Stimulated activated CD4-positive, alpha-beta T cell treated with anti-CD3 and anti-CD28 coated beads, Interleukin-12 subunit alpha, Interleukin-12 subunit beta, amount 100 ng/mL, for 24 hours (primary cell): ENCODE data around the gene PRR14.
A peak's percentile ranks its signal among the peaks of the same experiment; 100 is the strongest.
"Not testable (repeated sequence)": the region's sequence is repeated elsewhere in the genome, so short reads cannot be mapped to it uniquely, and the experiment has no call there.

Experiments
- DNase-seq, 2 experiments: peaks; one replicate each; pipeline ENCODE4 v3.0.0-alpha.2; 2020; ENCODE audit warnings: low read depth in 2 of 2

PRR14 gene

GRCh38 chr16:30632454-30632853, 18.3 kb upstream of the PRR14 start:
- not testable (repeated sequence) for DNase-seq

GRCh38 chr16:30633526-30633925, 17.2 kb upstream of the PRR14 start:
- DNase-seq = no peak

GRCh38 chr16:30636599-30636998, 14.2 kb upstream of the PRR14 start:
- DNase-seq = no peak

- not testable (repeated sequence) for DNase-seq
Observed at GRCh38 chr16:30637139-30637538, 13.6 kb upstream of the PRR14 start.

- DNase-seq = no peak
Observed at GRCh38 chr16:30637944-30638343, 12.8 kb upstream of the PRR14 start.

GRCh38 chr16:30641378-30641982, 9.3 kb upstream of the PRR14 start:
- no peak for DNase-seq

- DNase-seq = no peak
Observed at GRCh38 chr16:30644334-30644830, 6.4 kb upstream of the PRR14 start.

GRCh38 chr16:30645727-30646126, 5.0 kb upstream of the PRR14 start:
- no peak for DNase-seq

- DNase-seq = no peak
Observed at GRCh38 chr16:30647274-30647571, 3.5 kb upstream of the PRR14 start.

- no peak for DNase-seq
Observed at GRCh38 chr16:30649725-30650368, 913 bp upstream of the PRR14 start.

- DNase-seq = peak; percentile 60
Observed at GRCh38 chr16:30651124-30652004, 604 bp downstream of the PRR14 start.

- DNase-seq = no peak
Observed at GRCh38 chr16:30652005-30652296, 1.2 kb downstream of the PRR14 start.

- DNase-seq = no peak
Observed at GRCh38 chr16:30652718-30653117, 2.0 kb downstream of the PRR14 start.

- DNase-seq = no peak
Observed at GRCh38 chr16:30654856-30655255, 4.1 kb downstream of the PRR14 start.

GRCh38 chr16:30655815-30656347, 5.1 kb downstream of the PRR14 start:
- DNase-seq = no peak

GRCh38 chr16:30656388-30656787, 5.6 kb downstream of the PRR14 start:
- no peak for DNase-seq

- DNase-seq = no peak
Observed at GRCh38 chr16:30656974-30657865, 6.5 kb downstream of the PRR14 start.

- peak; percentile 99 to 100 for DNase-seq
Observed at GRCh38 chr16:30657866-30658730, 7.3 kb downstream of the PRR14 start, which contains the start of gene FBRS. Gene FBRS (plus strand): TSS chr16:30658431. CDS start chr16:30659519, 1,088 bp downstream.

GRCh38 chr16:30658731-30659506, 8.2 kb downstream of the PRR14 start:
- peak; percentile 18 to 61 for DNase-seq
